Naive B cell (primary cell): ENCODE results near the gene PHTF2. TPM values are rescaled to one million over a fixed set of nuclear protein-coding genes. Genes with fewer than 3 reads are reported as not detected.
A peak's percentile ranks its signal among the peaks of the same experiment; 100 is the strongest.

Source experiments
- ATAC-seq, 2 donors: fragments of 150-1000 bp; cut with Tn5 transposase; 2 replicates each; pipeline ENCODE4 v1.10.0; 2021; ENCODE audit warnings: low read depth in 2 of 2, mild to moderate bottlenecking in 2 of 2, moderate library complexity in 2 of 2
- DNase-seq: peaks from one replicate; pipeline ENCODE4 v3.0.0; 2022
- H3K27ac Mint-ChIP-seq, 6 donors: one replicate each; pipeline ENCODE4 v1.8.0; 2020 to 2022; ENCODE audit warnings: mild to moderate bottlenecking in 6 of 6, mixed read lengths in 6 of 6, moderate library complexity in 5 of 6, inconsistent platforms in 2 of 6
- H3K27me3 Mint-ChIP-seq, 3 donors: one replicate each; pipeline ENCODE4 v1.8.0; 2021 to 2022; ENCODE audit warnings: mixed read lengths in 3 of 3, mild to moderate bottlenecking in 1 of 3
- H3K36me3 Mint-ChIP-seq, 2 donors: one replicate each; pipeline ENCODE4 v1.8.0; 2020 to 2022; ENCODE audit warnings: mixed read lengths in 2 of 2, inconsistent platforms in 1 of 2, mild to moderate bottlenecking in 1 of 2
- H3K4me1 Mint-ChIP-seq, 3 donors: one replicate each; pipeline ENCODE4 v1.8.0; 2020 to 2022; ENCODE audit warnings: mixed read lengths in 3 of 3, inconsistent platforms in 1 of 3, mild to moderate bottlenecking in 1 of 3, moderate library complexity in 1 of 3
- H3K4me3 Mint-ChIP-seq, 8 donors: one replicate each; pipeline ENCODE4 v1.8.0; 2020 to 2022; ENCODE audit warnings: mild to moderate bottlenecking in 8 of 8, mixed read lengths in 8 of 8, moderate library complexity in 8 of 8, inconsistent platforms in 2 of 8
- H3K9me3 Mint-ChIP-seq, 7 donors: one replicate each; pipeline ENCODE4 v1.8.0; 2020 to 2022; ENCODE audit warnings: mixed read lengths in 7 of 7, mild to moderate bottlenecking in 5 of 7, inconsistent platforms in 2 of 7, moderate library complexity in 1 of 7
- polyA plus RNA-seq, 6 donors: library from polyadenylated mRNA; unstranded; fragments of 300-500 nt; fragmentation: Illumina TruSeq; gene quantifications; one replicate each; pipeline ENCODE4 v1.2.3, GENCODE V29; 2021; ENCODE audit warnings: low read depth in 6 of 6

Gene PHTF2
- polyA plus RNA-seq, 6 donors from 2014 or later: 14.7 to 34.0 (median 23.8) TPM

DNA sequence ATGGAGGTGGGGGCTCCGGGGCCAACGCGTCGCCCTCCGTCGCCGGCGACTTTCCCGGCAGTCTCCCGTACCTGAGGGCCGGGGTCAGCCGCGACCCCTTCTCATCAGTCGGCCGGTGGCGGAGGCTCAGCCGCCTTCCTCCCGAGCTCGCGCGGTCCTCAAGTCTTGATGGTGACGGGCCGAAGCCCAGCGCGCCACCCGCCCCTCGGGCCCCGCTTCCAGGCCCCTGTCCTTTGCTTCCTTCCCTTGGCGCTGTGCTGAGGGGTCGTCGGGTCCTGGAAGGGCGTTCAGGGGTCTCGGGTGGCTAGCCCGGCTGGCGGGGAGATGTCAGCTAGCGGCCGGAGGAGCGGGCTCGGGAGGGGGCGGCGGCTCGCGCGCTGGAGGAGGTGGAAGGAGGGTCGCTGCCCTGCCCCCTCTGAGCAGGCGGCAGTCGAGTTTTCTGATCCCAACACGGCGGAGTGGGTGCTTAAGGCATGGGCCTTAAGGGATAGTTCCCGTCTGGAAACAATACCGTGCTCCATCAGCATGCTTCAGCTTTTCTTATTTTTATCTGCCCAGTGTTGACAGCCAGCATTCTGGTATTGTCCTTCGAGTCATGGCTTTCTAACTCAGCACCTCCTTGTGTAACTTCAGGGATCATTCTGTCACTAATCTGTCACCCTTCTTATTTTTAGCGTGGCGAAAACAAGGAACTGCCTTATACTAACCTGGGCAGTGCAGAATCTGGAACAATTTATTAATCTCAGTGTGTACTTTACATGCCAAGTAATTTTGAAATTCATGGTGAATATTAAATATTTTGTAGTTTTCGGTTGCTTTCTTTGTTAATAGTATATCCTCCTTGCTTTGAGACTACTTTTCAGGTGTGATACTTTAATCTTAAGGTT is 748 bp downstream of the PHTF2 start:
- peaks cover 0 to 5% of the 10 kb centered on the region in 2 donors for H3K36me3 Mint-ChIP-seq
- DNase-seq (peak; percentile 33), ATAC-seq (no peak)
- H3K4me1 Mint-ChIP-seq: peaks cover 67 to 89% (median 88%) of the 10 kb centered on the region in 3 donors
- no peaks in the 10 kb centered on the region for H3K27me3 Mint-ChIP-seq
- H3K9me3 Mint-ChIP-seq: peaks cover 0 to under 1% (median 0%) of the 10 kb centered on the region in 7 donors
- H3K27ac Mint-ChIP-seq: peak overlapping the region; percentile 79 to 98 (median 96)
- peak overlapping the region; percentile 88 to 100 (median 96) for H3K4me3 Mint-ChIP-seq

- H3K27me3 Mint-ChIP-seq: no peaks in the 10 kb centered on the region
- peaks cover 69 to 88% (median 88%) of the 10 kb centered on the region in 3 donors for H3K4me1 Mint-ChIP-seq
- H3K9me3 Mint-ChIP-seq: peaks cover 0 to 3% (median 0%) of the 10 kb centered on the region in 7 donors
- H3K36me3 Mint-ChIP-seq: peaks cover 0 to 5% of the 10 kb centered on the region in 2 donors
- no peak for ATAC-seq
- peak overlapping the region; percentile 59 to 97 (median 88) for H3K27ac Mint-ChIP-seq
- H3K4me3 Mint-ChIP-seq: peak overlapping the region; percentile 88 to 100 (median 96)
- DNase-seq: no peak
Measured at GRCh38 chr7:77800158-77800557, 1.6 kb downstream of the PHTF2 start.

DNA sequence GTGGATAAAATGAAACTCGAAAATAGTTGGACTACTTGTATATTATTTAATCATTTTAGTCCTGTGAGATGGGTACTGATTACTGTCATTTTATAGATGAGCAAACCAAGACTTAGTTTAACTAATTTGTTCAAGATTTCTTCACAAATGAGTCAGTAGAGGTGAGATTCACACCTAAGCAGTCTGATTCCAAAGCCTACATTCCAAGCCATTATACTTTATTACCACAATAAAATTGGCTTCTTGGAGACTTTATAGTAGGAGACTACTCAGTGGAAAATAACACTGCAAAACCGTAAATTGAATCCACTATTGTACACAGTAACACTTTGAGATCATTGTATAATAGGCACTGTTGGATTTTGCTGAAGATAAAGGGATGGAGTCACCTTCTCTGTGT is 2.2 kb downstream of the PHTF2 start:
- Mint-ChIP-seq H3K27ac (peak overlapping the region in 5 of 6 donors; percentile 2 to 97 (median 94)), H3K4me3 (peak overlapping the region in 7 of 8 donors; percentile 88 to 100 (median 94)), H3K36me3 (peaks cover 2 to 10% of the 10 kb centered on the region in 2 donors), H3K9me3 (peaks cover 0 to 7% (median 3%) of the 10 kb centered on the region in 7 donors), H3K27me3 (no peaks in the 10 kb centered on the region), H3K4me1 (peaks cover 73 to 89% (median 88%) of the 10 kb centered on the region in 3 donors)
- no peak for ATAC-seq
- no peak for DNase-seq

DNA sequence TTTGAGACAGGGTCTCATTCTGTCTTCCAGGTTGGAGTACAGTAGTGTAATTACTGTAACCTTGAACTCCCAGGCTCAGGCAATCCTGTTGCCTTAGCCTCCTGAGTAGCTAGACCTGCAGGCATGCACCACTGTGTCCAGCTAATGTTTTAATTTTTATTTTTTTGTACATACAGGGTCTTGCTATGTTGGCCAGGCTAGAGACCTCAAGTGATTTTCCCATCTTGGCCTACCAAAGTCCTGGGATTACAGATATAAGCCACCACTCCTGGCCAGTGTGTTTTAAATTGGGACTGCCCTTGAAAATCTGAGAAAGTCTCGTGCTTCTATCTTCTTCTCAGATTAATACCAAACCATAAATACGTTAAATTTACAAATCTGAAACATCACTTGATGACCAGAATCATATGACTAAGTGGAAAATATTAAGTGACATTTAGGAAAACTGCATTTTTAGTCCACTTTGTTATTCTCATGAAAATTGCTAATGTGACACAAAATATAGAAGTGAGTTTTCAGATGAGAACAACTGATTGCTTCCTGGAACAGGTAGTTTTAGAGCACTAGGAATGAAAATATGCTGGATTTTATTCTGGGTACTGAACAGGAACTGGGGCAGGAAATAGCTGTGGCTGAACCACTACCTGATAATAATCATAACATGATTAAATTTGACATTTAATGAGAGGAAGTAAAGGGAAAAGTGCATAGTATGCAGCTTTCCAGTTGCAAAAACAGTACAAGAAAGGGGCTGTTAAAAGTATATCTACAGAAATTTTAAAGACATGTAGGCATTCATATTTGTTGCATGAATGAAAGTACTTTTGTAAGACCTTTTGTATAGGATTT is 4.2 kb downstream of the PHTF2 start:
- no peak for DNase-seq
- Mint-ChIP-seq H3K4me3 (peak overlapping the region; percentile 43 to 92 (median 58)), H3K9me3 (peaks cover 0 to 27% (median 13%) of the 10 kb centered on the region in 7 donors), H3K4me1 (peaks cover 59 to 81% (median 70%) of the 10 kb centered on the region in 3 donors), H3K27ac (peak overlapping the region; percentile 59 to 91 (median 73)), H3K36me3 (peaks cover 18 to 25% of the 10 kb centered on the region in 2 donors), H3K27me3 (no peaks in the 10 kb centered on the region)
- ATAC-seq: no peak

DNA sequence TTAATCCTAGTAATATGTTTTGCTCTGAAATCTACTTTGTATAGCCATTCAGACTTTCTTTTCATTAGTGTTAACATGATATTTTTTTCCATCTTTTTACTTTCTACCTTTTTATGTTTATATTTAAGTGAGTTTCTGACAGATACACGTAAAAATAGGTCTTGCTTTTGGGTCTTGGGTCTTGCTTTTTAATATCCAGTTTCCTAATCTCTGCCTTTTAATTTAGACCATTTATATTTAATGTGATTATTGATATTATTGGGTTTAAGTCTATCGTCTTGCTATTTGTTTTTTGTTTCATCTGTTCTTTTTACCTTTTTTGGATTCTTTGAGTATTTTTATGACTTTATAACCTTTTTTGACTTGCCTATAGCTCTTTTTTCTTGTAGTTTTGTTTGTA is 7.9 kb downstream of the PHTF2 start:
- Mint-ChIP-seq H3K36me3 (peaks cover 27 to 32% of the 10 kb centered on the region in 2 donors), H3K27me3 (no peaks in the 10 kb centered on the region), H3K27ac (peak overlapping the region in 2 of 6 donors; percentile 60 to 85), H3K9me3 (peaks cover 0 to 39% (median 26%) of the 10 kb centered on the region in 7 donors), H3K4me1 (peaks cover 42 to 73% (median 46%) of the 10 kb centered on the region in 3 donors), H3K4me3 (no peak overlapping the region)
- DNase-seq (no peak), ATAC-seq (no peak)

DNA sequence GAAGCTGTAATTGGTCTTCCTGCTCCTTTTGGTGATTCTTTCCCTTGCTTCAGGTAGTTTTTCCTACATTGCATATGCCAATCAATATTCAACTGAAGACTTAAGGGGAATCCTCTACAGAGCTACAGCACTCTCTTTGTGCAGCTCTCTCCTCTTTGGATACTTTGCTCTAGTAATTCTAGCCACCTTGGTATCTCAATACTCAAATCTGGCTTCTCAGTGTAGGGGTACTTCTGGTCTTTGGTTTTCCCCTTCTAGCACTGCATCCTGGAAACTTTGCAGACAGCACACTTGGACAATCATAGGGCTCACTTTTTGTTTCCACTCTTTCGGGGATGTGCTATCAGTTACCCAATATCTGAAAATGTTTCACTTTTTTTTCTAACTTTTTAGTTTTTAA is 9.9 kb downstream of the PHTF2 start:
- H3K9me3 Mint-ChIP-seq: peaks cover 0 to 39% (median 26%) of the 10 kb centered on the region in 7 donors
- peak overlapping the region in 1 of 6 donors; percentile 78 for H3K27ac Mint-ChIP-seq
- peaks cover 41 to 72% (median 45%) of the 10 kb centered on the region in 3 donors for H3K4me1 Mint-ChIP-seq
- peaks cover 27 to 32% of the 10 kb centered on the region in 2 donors for H3K36me3 Mint-ChIP-seq
- ATAC-seq (no peak), DNase-seq (no peak)
- H3K27me3 Mint-ChIP-seq: no peaks in the 10 kb centered on the region
- peak overlapping the region in 3 of 8 donors; percentile 9 to 65 (median 29) for H3K4me3 Mint-ChIP-seq

DNA sequence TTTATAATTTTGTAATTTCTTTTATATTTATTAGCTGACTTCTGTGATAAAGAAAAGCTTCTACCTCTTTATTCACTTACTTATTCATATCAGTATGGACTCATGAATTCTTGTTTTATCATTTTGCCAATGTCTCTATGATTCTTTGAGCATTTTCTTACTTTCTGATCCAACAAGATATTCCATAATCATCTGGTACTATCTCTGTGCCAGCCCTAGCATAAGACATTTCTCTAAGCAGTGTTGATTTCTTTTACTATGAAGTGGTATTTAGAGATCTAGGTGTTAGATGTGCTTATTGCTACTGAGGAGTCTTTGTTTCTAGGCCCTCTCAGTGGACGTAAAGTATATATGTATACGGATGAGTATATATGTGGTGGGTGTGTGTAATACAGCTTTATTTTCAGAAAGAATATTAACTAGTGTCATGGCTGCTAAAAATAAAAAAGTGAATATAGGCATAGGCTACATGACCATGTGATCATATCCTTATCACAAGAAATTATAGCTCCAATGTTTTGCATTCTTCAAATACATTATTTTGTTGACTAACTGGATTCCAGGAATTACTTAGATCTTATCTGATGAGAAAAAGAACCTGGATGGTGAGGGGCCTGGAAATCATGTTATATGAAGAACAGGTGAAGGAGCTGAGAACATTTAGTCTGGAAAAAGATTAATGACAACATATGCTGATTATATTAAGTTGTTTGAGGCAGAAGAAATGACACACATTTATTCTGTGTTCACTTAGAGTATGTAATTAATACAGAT is 13.1 kb downstream of the PHTF2 start:
- Mint-ChIP-seq H3K36me3 (peaks cover 22 to 24% of the 10 kb centered on the region in 2 donors), H3K9me3 (peaks cover 0 to 26% (median 19%) of the 10 kb centered on the region in 7 donors), H3K4me1 (peaks cover 37 to 68% (median 37%) of the 10 kb centered on the region in 3 donors), H3K27ac (peak overlapping the region in 2 of 6 donors; percentile 12 to 36), H3K27me3 (no peaks in the 10 kb centered on the region), H3K4me3 (peak overlapping the region in 1 of 8 donors; percentile 3)
- ATAC-seq (no peak), DNase-seq (no peak)

DNA sequence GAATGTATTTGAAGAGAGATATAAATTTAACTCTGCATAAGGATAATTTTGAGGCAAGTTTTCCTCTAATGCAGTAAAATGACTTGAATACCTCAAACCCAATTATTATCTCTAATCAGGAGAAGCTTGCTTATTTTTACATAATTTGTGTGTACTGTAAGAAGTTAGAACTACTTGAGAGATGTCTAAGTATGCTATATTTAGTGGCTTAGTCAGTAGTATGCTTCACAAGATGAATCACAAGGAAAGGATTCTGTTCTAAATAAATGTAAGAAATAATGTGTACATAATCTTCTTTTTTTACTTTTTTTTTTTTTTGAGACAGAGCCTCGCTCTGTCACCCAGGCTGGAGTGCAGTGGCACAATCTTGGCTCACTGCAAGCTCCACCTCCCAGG is 13.7 kb downstream of the PHTF2 start:
- Mint-ChIP-seq H3K4me3 (no peak overlapping the region), H3K36me3 (peaks cover 22 to 28% of the 10 kb centered on the region in 2 donors), H3K27me3 (no peaks in the 10 kb centered on the region), H3K4me1 (peaks cover 41 to 73% (median 43%) of the 10 kb centered on the region in 3 donors), H3K27ac (peak overlapping the region in 3 of 6 donors; percentile 1 to 90 (median 12)), H3K9me3 (peaks cover 3 to 24% (median 19%) of the 10 kb centered on the region in 7 donors)
- ATAC-seq: no peak
- no peak for DNase-seq

GRCh38 chr7:77813180-77813579 is 14.6 kb downstream of the PHTF2 start:
- peaks cover 4 to 23% (median 15%) of the 10 kb centered on the region in 7 donors for H3K9me3 Mint-ChIP-seq
- H3K36me3 Mint-ChIP-seq: peaks cover 22 to 23% of the 10 kb centered on the region in 2 donors
- H3K4me1 Mint-ChIP-seq: peaks cover 42 to 74% (median 45%) of the 10 kb centered on the region in 3 donors
- H3K27ac Mint-ChIP-seq: peak overlapping the region in 4 of 6 donors; percentile 1 to 88 (median 42)
- H3K4me3 Mint-ChIP-seq: peak overlapping the region in 4 of 8 donors; percentile 24 to 57 (median 36)
- DNase-seq (no peak), ATAC-seq (peak; percentile 18 to 44)
- no peaks in the 10 kb centered on the region for H3K27me3 Mint-ChIP-seq

DNA sequence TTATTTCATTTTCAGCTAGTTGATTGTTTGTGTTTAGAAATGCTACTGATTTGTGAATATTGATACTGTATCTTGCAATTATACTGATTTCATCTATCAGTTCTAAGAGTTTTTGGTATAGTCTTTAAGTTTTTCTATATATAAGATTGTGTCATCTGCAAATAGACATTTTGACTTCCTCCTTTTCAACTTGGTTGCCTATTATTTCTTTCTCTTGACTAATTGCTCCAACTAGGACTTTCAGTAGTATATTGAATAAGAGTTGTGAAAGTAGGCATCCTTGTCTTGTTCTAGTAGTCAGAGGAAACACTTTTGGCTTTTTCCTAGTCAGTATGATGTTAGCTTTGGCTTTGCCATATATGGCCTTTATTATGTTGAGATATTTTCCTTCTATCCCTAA is 20.4 kb downstream of the PHTF2 start:
- Mint-ChIP-seq H3K9me3 (peaks cover 14 to 67% (median 51%) of the 10 kb centered on the region in 7 donors), H3K36me3 (peaks cover 41 to 58% of the 10 kb centered on the region in 2 donors), H3K4me3 (peak overlapping the region in 5 of 8 donors; percentile 13 to 51 (median 29)), H3K4me1 (peaks cover 55 to 85% (median 69%) of the 10 kb centered on the region in 3 donors), H3K27ac (peak overlapping the region in 3 of 6 donors; percentile 43 to 85 (median 53)), H3K27me3 (no peaks in the 10 kb centered on the region)
- ATAC-seq (no peak), DNase-seq (no peak)

GRCh38 chr7:77820967-77821366 is 22.4 kb downstream of the PHTF2 start:
- H3K27me3 Mint-ChIP-seq: no peaks in the 10 kb centered on the region
- peaks cover 14 to 83% (median 63%) of the 10 kb centered on the region in 7 donors for H3K9me3 Mint-ChIP-seq
- peak overlapping the region in 3 of 6 donors; percentile 1 to 72 (median 56) for H3K27ac Mint-ChIP-seq
- peaks cover 59 to 88% (median 72%) of the 10 kb centered on the region in 3 donors for H3K4me1 Mint-ChIP-seq
- ATAC-seq (no peak), DNase-seq (no peak)
- H3K4me3 Mint-ChIP-seq: peak overlapping the region in 4 of 8 donors; percentile 15 to 72 (median 47)
- peaks cover 42 to 69% of the 10 kb centered on the region in 2 donors for H3K36me3 Mint-ChIP-seq

DNA sequence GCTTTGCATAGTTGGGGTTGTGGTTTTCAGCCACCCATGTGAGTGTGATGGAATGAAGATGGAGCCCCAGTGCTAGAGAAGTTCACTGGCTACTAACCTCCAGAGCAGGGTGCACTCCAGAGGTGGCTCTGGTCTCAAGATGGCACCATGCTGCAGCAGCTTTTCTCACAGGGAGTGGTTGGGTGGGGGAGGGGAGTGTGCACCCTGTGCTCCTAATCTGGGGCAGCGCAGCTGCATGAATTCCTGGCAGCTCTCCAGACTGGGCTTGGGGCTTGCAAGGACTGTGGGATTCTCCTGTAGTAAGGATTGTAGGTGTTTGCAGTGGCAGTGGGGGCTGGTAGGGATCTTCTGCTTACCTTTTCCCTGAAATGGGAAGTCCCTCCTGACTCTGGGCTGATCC is 23.7 kb downstream of the PHTF2 start:
- Mint-ChIP-seq H3K4me3 (peak overlapping the region in 6 of 8 donors; percentile 49 to 90 (median 68)), H3K4me1 (peaks cover 59 to 86% (median 76%) of the 10 kb centered on the region in 3 donors), H3K27me3 (no peaks in the 10 kb centered on the region), H3K36me3 (peaks cover 40 to 66% of the 10 kb centered on the region in 2 donors), H3K27ac (peak overlapping the region in 5 of 6 donors; percentile 47 to 88 (median 76)), H3K9me3 (peaks cover 11 to 89% (median 70%) of the 10 kb centered on the region in 7 donors)
- no peak for DNase-seq
- no peak for ATAC-seq
